BLaER1 (cell line): ENCODE data around the gene EPB41L1.

Experiments
- H3K27ac ChIP-seq: shearing (Covaris generic); formaldehyde crosslinking; 2 replicates; pipeline ENCODE4 v1.8.1; 2022
- H3K27me3 ChIP-seq: shearing (Covaris generic); formaldehyde crosslinking; 2 replicates; pipeline ENCODE4 v1.8.1; 2022
- H3K36me3 ChIP-seq: shearing (Covaris generic); formaldehyde crosslinking; 2 replicates; pipeline ENCODE4 v1.8.1; 2022
- H3K4me1 ChIP-seq: shearing (Covaris generic); formaldehyde crosslinking; 2 replicates; pipeline ENCODE4 v1.8.1; 2022
- H3K4me2 ChIP-seq: shearing (Covaris generic); formaldehyde crosslinking; 2 replicates; pipeline ENCODE4 v1.8.1; 2022
- H3K4me3 ChIP-seq: shearing (Covaris generic); formaldehyde crosslinking; 2 replicates; pipeline ENCODE4 v1.8.1; 2022
- H3K9ac ChIP-seq: shearing (Covaris generic); formaldehyde crosslinking; 2 replicates; pipeline ENCODE4 v1.8.1; 2022
- H3K9me3 ChIP-seq: shearing (Covaris generic); formaldehyde crosslinking; 2 replicates; pipeline ENCODE4 v1.8.1; 2022
- H4K20me1 ChIP-seq: shearing (Covaris generic); formaldehyde crosslinking; 2 replicates; pipeline ENCODE4 v1.8.1; 2022
- Cebpa-rat ChIP-seq: shearing (Covaris generic); IDR thresholded peaks from 2 replicates; pipeline ENCODE4 v1.8.1; 2022

The EPB41L1 gene

DNA sequence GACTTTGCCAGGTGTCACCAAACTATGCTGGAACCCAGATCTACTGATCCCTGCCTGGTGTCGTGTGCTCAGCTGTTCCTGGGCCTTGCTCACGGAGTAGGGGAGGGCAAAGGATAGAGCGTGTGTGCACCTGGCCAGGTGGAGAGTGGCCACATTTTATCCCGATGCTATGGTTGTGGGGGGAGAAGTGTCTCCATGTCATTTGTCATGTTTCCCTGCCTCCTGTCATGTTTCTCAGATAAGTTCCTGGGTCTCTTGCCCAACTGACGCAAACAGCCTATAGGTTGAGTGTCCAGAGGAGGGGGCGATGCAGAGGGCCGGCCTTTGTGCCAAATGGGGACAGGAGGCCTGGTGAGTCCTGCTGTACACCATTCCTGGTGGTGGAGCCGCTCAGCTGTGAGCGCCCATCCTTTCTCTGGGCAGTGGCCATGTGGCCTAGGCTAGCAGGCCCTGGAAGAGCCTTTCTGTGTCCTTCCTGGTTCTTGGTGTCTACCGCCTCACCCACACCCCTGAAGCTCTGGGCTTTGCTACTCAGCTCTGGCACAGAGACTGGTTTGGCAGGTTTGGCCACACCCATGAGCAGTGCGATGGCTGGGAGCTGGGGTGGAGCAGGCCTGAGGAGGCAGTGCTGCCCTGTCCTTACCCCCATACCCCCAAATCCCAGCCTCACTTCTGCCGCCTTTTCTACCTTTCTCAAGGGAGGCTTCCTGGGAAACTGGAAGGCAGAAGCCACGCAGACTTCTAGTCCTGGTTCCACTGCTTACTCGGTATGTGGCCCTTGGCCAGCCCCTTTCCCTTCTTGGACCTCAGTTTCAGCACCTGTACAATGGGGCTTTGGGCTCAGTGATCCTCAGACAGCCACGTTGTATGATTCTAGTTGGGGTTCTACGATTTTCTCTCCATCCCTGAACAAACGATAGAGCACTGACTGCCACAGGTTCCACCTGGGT, 32.3 kb upstream of the EPB41L1 start:
- Histone ChIP-seq H3K9ac (no peak overlapping the region), H4K20me1 (no peaks in the 10 kb centered on the region), H3K36me3 (no peaks in the 10 kb centered on the region), H3K27ac (no peak overlapping the region), H3K4me1 (no peaks in the 10 kb centered on the region; the same call in 1 of the 2 replicates), H3K9me3 (no peaks in the 10 kb centered on the region), H3K27me3 (no peaks in the 10 kb centered on the region), H3K4me2 (no peak overlapping the region), H3K4me3 (no peak overlapping the region)
- TF ChIP-seq Cebpa-rat = no peak

GRCh38 chr20:36122931-36123288, 31.6 kb upstream of the EPB41L1 start:
- Histone ChIP-seq H3K4me3 (no peak overlapping the region), H3K9me3 (no peaks in the 10 kb centered on the region), H3K4me2 (no peak overlapping the region), H3K9ac (no peak overlapping the region), H3K27ac (no peak overlapping the region), H3K36me3 (no peaks in the 10 kb centered on the region), H4K20me1 (no peaks in the 10 kb centered on the region), H3K27me3 (no peaks in the 10 kb centered on the region), H3K4me1 (no peaks in the 10 kb centered on the region; the same call in 1 of the 2 replicates)
- no peak for TF ChIP-seq Cebpa-rat

- no peak overlapping the region for H3K9ac ChIP-seq
- H3K27ac ChIP-seq = no peak overlapping the region
- no peak overlapping the region for H3K4me3 ChIP-seq
- H3K9me3 ChIP-seq = no peaks in the 10 kb centered on the region
- no peaks in the 10 kb centered on the region for H4K20me1 ChIP-seq
- no peaks in the 10 kb centered on the region for H3K27me3 ChIP-seq
- TF ChIP-seq Cebpa-rat = no peak
- H3K36me3 ChIP-seq = no peaks in the 10 kb centered on the region
- 0 out of 2 replicates have a peak, but pooled peaks cover 7% of the 10 kb centered on the region for H3K4me1 ChIP-seq
- H3K4me2 ChIP-seq = no peak overlapping the region
Measured at GRCh38 chr20:36125097-36125496, 29.4 kb upstream of the EPB41L1 start.

- no peak for TF ChIP-seq Cebpa-rat
- Histone ChIP-seq H3K4me2 (no peak overlapping the region), H3K27ac (no peak overlapping the region), H3K36me3 (no peaks in the 10 kb centered on the region), H3K9ac (no peak overlapping the region), H3K4me1 (peaks cover 21% of the 10 kb centered on the region), H3K9me3 (no peaks in the 10 kb centered on the region), H3K4me3 (no peak overlapping the region), H3K27me3 (no peaks in the 10 kb centered on the region), H4K20me1 (no peaks in the 10 kb centered on the region)
Measured at GRCh38 chr20:36126836-36127527, 27.6 kb upstream of the EPB41L1 start.

- no peak overlapping the region for H3K4me3 ChIP-seq
- H4K20me1 ChIP-seq = no peaks in the 10 kb centered on the region
- no peak overlapping the region for H3K9ac ChIP-seq
- H3K27me3 ChIP-seq = no peaks in the 10 kb centered on the region
- H3K9me3 ChIP-seq = no peaks in the 10 kb centered on the region
- no peaks in the 10 kb centered on the region for H3K36me3 ChIP-seq
- H3K4me1 ChIP-seq = peaks cover 38% of the 10 kb centered on the region
- H3K27ac ChIP-seq = no peak overlapping the region
- no peak overlapping the region for H3K4me2 ChIP-seq
- TF ChIP-seq Cebpa-rat = no peak
Measured at GRCh38 chr20:36128463-36129159, 25.9 kb upstream of the EPB41L1 start.

GRCh38 chr20:36129160-36129543, 25.4 kb upstream of the EPB41L1 start:
- no peak overlapping the region for H3K27ac ChIP-seq
- H4K20me1 ChIP-seq = no peaks in the 10 kb centered on the region
- no peak overlapping the region for H3K4me3 ChIP-seq
- H3K4me2 ChIP-seq = no peak overlapping the region
- H3K36me3 ChIP-seq = no peaks in the 10 kb centered on the region
- no peak overlapping the region for H3K9ac ChIP-seq
- H3K9me3 ChIP-seq = no peaks in the 10 kb centered on the region
- H3K27me3 ChIP-seq = no peaks in the 10 kb centered on the region
- TF ChIP-seq Cebpa-rat = no peak
- H3K4me1 ChIP-seq = peaks cover 43% of the 10 kb centered on the region

DNA sequence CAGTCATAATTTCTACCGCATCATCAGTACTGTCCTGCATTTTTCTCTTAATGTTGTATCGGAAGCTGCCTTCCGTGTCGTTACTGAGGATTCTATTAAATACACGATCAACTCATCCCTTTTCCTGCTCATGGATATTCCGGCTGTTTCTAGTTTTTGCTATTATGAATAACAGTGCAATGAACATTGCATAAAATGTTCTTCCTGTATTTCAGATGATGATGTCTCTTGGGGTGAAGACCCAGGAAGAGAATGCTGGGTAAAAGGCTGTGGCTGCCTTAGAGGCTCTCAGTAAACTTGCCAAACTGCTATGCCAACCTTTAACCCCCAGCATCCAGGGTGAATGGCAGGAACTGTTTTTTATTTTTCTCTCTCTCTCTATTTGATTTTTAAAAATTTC, 24.1 kb upstream of the EPB41L1 start:
- H3K4me3 ChIP-seq = no peak overlapping the region
- H3K4me2 ChIP-seq = peak overlapping the region; percentile 1; the same call in 1 of the 2 replicates
- no peak overlapping the region for H3K9ac ChIP-seq

DNA sequence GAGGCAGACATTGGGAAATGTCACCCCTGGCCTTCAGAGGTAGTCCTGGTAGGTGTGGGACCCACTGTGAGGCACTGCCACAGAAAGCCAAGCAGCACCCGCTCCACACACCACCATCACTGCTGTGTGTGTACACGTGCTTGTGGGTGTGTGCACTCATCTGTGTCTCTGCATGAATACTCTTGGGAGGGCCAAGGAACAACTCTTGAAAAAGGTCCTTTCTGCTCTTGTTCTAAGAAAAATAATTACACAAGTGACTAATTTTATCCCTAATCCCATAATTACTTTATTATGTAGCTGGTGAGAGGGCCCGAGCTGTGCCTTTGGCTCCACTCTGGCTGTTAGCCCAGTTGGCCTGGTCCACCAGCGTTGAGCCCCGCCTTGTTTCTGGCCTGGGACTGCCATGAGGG, 21.7 kb upstream of the EPB41L1 start:
- H3K36me3 ChIP-seq = no peaks in the 10 kb centered on the region
- no peak overlapping the region for H3K9ac ChIP-seq
- H3K4me1 ChIP-seq = peaks cover 63% of the 10 kb centered on the region
- peak overlapping the region; percentile 50; the same call in 1 of the 2 replicates for H3K27ac ChIP-seq
- H4K20me1 ChIP-seq = no peaks in the 10 kb centered on the region
- no peaks in the 10 kb centered on the region for H3K9me3 ChIP-seq
- TF ChIP-seq Cebpa-rat = no peak
- H3K4me2 ChIP-seq = peak overlapping the region; percentile 82
- no peak overlapping the region for H3K4me3 ChIP-seq
- no peaks in the 10 kb centered on the region for H3K27me3 ChIP-seq

More for the DNA sequence above, 24.1 kb upstream of the EPB41L1 start:
- TF ChIP-seq Cebpa-rat = no peak
- peaks cover 55% of the 10 kb centered on the region for H3K4me1 ChIP-seq
- H3K27ac ChIP-seq = no peak overlapping the region
- no peaks in the 10 kb centered on the region for H3K9me3 ChIP-seq
- H4K20me1 ChIP-seq = no peaks in the 10 kb centered on the region
- no peaks in the 10 kb centered on the region for H3K36me3 ChIP-seq
- H3K27me3 ChIP-seq = no peaks in the 10 kb centered on the region

DNA sequence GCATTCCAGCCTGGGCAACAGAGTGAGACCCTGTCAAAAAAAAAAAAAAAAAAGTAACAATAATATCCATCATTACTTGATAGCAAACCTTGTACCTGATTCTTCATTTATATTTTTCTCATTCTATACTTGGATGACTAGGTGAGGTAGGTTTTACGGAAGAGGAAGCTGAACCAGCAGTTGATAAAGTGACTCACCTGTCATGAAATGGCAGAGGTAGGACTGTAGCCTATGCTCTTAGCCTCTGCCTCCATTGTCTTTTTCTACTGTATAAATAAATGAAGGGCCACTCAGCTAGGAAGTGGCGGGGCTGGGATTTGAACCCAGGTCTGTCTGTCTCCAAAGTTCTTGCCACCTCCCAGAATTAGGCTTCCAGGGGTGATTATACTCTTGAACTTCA, 20.7 kb upstream of the EPB41L1 start:
- TF ChIP-seq Cebpa-rat = no peak
- Histone ChIP-seq H3K9ac (no peak overlapping the region), H4K20me1 (no peaks in the 10 kb centered on the region), H3K27me3 (no peaks in the 10 kb centered on the region), H3K4me2 (peak overlapping the region; percentile 82), H3K4me1 (peaks cover 57% of the 10 kb centered on the region), H3K36me3 (no peaks in the 10 kb centered on the region), H3K4me3 (no peak overlapping the region), H3K9me3 (no peaks in the 10 kb centered on the region), H3K27ac (no peak overlapping the region; the same call in 1 of the 2 replicates)

GRCh38 chr20:36135159-36135558, 19.4 kb upstream of the EPB41L1 start:
- no peaks in the 10 kb centered on the region for H3K27me3 ChIP-seq
- H3K4me2 ChIP-seq = peak overlapping the region; percentile 33; the same call in 1 of the 2 replicates
- H3K36me3 ChIP-seq = no peaks in the 10 kb centered on the region
- no peak overlapping the region for H3K9ac ChIP-seq
- peaks cover 59% of the 10 kb centered on the region for H3K4me1 ChIP-seq
- no peaks in the 10 kb centered on the region for H4K20me1 ChIP-seq
- H3K9me3 ChIP-seq = no peaks in the 10 kb centered on the region
- H3K4me3 ChIP-seq = no peak overlapping the region
- H3K27ac ChIP-seq = no peak overlapping the region
- no peak for TF ChIP-seq Cebpa-rat
